HG03521 (cell line): ENCODE measurements around the gene DOK1.

Experiments used
- ATAC-seq: cut with Tn5 transposase; IDR thresholded peaks from one replicate; pipeline ENCODE4 v1.9.1; 2021; ENCODE audit warnings: mild to moderate bottlenecking, moderate library complexity; ENCODE audit not compliant: unreplicated experiment

DOK1 gene

DNA sequence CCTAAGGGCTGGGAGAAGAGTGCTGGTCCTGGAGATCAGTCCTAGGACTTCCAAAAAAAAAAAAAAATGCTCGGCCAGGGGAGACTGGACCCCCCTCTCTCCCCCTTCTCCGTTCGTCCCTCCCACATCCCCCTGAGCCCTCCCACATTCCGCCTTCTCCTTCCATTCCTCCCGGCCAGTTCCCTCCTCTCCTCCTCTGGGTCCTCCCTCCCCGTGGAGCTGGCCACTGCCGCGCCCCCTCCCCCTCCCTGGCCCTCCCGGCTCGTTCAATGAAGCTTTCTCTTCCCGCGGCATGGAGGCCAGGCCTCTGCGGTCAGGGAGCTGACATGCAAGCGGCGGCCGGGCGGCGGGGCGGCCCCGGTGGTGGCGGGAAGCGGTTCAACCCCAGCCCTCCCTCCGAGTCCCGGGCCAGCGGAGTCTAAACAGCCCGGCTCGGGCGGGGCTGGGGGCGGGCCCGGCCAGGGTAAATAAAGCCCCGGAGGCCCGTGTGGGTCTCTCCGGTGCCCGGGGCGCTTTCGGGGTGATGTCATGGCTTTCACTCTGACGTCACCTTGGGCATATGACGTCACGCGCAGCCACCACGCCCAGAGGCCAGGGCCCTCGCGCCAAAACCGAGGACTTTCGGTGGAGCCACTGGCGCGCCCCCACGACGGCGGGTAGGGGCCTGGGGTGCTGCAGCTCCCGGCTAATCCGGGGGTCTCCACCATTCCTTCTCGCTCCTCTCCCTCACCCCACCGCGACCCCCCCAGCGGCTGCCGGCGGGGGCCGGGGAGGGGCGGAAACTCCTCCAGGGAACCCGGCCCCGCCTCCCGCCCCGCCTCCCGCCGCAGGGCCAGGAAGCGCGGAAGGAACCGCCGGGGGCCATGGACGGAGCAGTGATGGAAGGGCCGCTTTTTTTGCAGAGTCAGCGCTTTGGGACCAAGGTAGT lies at the start of gene DOK1, which contains the start of gene LOXL3:
TSS of gene DOK1 (plus strand) at position 829 of the 928 bp plus-strand sequence. CDS start at position 864, 35 bp downstream.
TSS of gene LOXL3 (minus strand) at position 51 of the 928 bp plus-strand sequence. CDS start 1,308 bp downstream, outside the sequence.
- peak; percentile 45 for ATAC-seq

- ATAC-seq: no peak
Observed at GRCh38 chr2:74505448-74506246, 48.9 kb upstream of the DOK1 start.

DNA sequence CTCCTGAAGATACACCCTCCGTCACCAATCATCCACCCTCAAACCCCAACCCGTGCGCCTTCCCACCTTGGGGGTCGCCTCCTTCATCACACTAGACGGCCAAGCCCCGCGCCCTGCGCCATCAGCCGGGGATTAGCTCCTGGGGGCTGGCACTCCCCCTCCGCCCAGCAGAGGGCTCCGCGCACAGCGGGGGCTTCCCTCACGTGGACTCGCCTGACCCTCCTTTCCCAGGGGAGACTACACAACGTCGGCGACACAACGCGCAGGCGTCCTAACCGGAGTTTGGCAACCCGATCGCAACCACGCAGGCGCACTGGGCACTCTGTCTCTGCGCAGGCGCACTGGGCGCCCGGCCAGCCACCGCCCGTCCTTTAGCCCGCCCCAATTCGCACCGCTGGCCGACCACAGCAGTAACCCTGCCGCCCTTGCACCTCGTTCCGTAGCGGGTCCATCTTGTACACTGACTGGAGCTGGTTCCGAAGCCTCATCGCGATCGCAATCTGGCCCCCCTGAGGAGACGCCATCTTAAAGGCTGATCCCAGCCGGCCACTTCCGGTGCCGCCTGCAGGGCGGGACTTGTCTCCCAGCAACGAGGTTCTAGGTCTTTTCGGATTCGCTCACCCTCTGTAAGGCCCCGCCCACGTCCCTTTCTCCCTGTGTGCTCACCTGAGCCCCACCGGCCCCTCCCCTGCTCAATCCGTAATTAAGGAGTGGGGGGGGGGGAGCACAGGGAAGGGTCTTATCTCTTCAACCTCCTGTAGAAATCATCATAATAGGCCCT lies 47.2 kb upstream of the DOK1 start, which contains the start of gene PCGF1:
TSS of gene PCGF1 (minus strand) at position 551 of the 781 bp plus-strand sequence. CDS start at position 524, 27 bp downstream.
- ATAC-seq: peak; percentile 91

DNA sequence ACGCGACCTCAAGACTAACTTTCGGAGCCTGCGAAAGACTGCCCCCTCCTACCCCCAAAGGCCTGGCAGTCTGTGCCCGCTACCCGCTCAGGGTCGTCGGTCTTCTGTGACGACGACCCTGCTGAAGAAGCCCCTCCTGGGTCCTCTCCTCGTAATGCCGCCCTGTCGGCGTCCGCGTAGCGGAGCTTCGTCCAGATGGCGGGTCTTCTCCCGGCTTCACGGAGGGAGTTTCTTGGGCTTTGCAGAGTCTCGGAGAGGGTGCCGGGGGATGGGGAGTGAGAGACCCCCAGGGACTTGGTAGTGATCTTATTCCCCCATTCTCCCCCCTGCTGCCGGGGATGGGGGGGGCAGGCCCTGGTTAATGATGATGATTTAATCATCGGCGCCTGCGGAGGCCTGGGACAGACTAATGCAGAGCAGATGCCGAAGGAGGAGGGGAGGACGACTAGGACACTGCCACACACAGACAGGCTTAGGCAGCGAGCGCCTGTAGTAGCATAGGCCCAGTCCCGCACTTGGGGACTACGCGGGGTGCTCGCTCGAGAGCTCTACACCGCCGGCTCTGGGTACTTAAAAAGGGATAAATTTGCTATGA lies 46.5 kb upstream of the DOK1 start:
- peak; percentile 5 for ATAC-seq

GRCh38 chr2:74510272-74510671 lies 44.2 kb upstream of the DOK1 start:
- no peak for ATAC-seq

DNA sequence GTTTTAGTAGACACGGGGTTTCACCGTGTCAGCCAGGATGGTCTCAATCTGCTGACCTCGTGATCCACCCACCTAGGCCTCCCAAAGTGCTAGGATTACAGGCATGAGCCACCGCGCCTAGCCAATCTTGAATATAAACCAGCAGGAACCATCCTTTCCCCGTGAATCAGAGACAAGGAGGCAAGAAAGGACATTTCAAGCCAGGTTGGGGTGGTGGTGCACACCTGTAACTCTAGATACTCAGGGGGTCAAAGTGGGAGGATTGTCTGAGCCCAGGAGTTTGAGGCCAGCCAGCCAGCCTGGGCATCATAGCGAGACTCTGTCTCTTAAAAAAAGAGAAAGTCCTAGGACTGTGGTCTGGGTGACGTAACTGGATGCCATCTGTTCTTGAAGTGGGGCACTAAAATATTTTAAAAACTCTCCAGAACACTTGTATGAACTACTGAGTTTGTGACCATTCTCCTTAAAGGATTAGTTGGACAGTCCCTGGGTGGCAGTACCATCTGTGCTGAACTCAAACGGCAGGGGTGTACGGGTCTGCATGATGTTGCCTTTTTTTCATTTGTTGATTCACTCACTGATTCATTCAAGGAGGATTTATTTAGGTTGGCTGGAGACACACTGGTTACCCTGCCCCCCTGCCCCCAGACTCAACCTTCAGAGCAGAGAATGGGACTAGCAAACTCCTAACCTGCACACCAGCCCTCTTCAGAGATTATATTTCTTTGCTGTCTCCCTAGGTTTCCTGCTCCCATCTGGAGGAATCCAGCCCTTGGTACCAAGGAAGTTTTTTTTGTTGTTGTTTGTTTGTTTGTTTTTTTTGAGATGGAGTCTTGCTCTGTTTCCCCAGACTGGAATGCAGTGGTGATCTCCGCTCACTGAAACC lies 43.2 kb upstream of the DOK1 start:
- ATAC-seq: no peak

- no peak for ATAC-seq
Observed at GRCh38 chr2:74512744-74513604, 41.5 kb upstream of the DOK1 start.

DNA sequence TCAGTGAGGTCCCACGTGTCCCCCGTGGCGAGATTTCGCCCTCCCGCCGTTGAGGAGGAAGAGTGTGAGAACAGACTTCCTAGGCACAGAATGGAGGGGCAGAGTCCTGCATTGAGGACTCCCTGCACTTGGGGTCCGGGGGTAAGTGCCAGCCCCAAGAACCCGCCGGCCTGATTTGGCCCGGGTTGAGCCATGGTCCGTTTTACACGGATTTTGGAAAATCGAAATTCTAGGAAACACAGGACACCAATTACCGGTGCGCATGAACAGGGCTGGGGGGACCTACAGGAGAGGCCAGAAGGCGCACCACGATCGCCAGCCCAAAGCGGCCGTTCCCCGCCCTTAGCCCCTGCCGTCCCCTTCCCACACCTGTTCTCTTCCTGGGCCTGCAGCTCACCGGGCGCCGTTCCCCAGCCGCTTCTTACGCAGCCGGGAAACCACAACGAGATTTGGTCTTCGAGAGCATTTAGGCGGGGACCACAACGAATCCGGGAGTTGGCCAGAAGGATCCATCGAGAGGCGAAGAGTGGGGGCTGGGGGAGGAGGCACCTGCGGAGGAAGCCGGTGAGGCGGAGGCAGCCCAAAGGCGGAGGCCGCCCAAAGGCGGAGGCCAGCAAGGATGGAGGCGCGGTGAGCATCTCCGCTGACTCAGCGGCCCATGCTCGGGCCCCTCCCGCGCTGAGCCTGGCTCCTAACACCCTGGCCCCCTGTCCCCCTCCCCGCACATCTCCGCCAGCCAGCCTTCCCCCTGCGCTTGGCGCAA lies 40.7 kb upstream of the DOK1 start:
- ATAC-seq: no peak

GRCh38 chr2:74514368-74515270 lies 39.9 kb upstream of the DOK1 start, which contains the start of gene TLX2:
TLX2 (plus strand) TSS chr2:74514450; CDS start chr2:74514807, 357 bp downstream.
- ATAC-seq: no peak

DNA sequence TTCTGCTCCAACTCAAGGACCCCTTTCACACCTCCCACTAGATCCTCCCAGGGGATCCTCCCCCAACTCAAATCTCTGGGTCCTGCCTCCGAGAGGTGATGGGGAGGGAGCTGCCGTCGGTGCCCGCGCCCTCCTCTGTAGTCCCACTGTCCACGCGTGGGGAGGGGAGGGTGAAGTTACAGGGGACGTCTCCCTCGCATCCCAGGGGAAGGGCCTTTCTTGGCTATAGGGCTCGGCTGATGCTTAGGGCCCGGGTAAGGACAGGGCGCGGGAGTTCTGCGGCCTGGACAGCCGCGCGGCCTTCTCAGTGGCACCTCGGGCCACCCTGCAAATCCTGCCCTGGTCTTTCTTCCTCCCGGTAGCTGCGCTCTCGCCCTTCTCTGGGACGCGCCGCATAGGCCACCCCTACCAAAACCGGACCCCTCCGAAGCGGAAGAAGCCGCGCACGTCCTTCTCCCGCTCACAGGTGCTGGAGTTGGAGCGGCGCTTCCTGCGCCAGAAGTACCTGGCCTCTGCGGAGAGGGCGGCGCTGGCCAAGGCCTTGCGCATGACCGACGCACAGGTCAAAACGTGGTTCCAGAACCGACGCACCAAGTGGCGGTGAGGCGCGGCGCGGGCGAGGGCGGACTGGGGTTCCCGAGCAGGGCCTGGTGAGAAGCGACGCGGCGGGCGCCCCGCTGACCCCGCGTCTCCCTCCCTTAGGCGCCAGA lies 39.1 kb upstream of the DOK1 start:
- no peak for ATAC-seq

DNA sequence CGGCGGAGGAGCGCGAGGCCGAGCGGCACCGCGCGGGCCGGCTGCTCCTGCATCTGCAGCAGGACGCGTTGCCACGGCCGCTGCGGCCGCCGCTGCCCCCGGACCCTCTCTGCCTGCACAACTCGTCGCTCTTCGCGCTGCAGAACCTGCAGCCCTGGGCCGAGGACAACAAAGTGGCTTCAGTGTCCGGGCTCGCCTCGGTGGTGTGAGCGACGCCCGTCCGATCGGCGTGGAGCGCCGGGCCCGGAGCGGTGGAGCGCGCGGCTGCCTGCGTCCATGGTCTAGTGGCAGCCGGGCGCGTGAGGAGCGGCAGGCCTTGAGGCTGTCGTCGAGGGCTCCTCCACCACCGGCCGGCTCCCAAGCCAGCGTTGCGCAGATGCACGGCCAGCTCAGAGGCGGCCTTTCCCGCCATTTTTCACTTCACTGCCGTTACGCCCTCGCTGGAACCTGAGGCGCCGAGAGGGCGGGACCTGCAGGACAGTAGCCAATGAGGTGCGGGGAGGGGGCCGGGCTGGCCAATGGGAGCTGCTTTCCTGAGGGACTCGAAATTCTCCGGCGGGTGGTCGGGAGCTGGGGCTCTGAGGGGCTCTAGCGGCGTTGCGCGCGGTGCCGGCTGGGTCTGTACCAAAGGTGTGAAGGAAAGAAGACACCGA lies 38.4 kb upstream of the DOK1 start:
- peak; percentile 47 for ATAC-seq

DNA sequence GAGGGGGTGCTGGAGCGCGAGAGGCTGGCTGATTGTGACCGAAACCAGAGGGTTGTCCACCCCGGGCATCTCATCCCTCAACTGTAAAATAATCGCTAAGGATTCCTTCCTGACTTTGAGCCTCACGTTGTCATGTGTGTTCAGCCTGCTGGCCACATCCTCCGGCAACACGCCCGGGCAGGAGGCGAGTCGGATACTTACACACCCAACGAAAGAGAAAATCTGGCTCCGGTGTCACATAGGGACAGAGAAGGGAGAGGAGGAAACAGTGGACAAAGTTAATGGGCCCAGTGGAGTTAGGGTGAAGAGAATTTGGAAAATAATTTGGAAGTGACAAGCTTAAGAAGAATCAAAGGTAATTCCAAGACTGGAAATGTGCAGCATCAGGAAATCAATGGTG lies 37.9 kb upstream of the DOK1 start:
- no peak for ATAC-seq

GRCh38 chr2:74522516-74522915 lies 32.0 kb upstream of the DOK1 start:
- ATAC-seq: no peak

- no peak for ATAC-seq
Observed at GRCh38 chr2:74524005-74524404, 30.5 kb upstream of the DOK1 start.

DNA sequence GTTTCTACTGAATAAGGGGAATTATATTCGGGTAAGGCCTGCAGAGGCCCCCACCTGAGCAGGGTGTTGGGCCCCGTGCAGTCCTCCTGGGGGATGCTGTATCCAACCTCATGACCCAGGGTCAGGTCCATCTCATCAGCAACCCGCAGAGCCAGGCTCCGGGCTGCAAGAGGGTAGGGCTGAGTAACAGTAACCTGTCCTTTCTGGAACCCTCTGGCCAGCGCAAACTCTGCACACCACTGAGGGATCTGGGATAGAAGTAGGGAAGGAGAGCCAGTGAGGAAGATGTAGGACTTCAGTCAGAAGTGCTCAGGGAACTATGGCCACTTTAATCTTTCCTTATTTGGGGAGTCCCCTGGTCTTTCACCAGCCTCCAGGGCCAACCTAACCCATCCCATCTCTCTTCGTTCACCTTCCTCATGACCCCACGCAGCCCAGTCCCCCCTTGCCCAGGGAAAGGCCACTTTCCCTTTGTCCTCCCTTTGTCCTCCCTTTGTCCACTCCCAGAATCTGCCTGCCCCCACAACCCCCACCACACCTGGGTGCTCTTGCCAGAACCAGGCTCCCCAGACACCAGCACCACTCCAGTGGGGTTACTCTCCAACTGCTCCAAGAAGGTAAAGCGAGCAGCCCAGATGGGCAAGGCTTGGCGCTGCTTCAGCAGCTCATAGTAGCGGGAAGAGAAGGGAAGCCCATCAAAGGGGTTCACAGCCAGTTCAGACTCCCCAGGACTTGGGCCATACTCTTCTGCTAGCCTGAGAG lies 29.4 kb upstream of the DOK1 start:
- no peak for ATAC-seq
